ENCODE data around the gene KCNJ8. TPM values are rescaled to one million over a fixed set of nuclear protein-coding genes. Genes with fewer than 3 reads are reported as not detected.
"Not testable (repeated sequence)": the region's sequence is repeated elsewhere in the genome, so short reads cannot be mapped to it uniquely, and the experiment has no call there.

KCNJ8 gene
- not detected in 2 replicates for total RNA-seq

- DNase-seq (ENCODE audit: low read depth, low spot score) = no peak
Observed at GRCh38 chr12:21774358-21775132, at the start of gene KCNJ8. KCNJ8 (minus strand) TSS chr12:21774706; CDS start chr12:21773616, 1,090 bp downstream.

DNA sequence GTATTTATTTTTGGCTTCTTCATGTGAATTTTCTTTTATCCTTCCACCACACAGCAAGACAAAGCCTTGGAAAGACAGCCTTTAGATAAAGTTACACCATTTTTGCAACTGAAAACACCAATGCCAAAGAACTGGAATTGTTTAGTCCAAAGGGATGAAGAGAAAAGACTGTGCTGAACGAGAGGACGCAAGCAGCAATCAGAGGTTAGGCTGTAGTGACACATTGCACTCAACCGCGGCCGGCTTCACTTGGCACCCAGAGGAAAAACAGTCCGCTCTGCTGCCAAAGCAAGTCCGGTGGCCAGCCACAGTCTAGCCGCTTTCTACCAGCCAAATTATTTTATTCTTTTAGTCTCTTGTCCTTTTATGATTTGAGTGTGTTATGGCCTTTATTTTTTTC lies 49.1 kb upstream of the KCNJ8 start:
- no peak for DNase-seq (ENCODE audit: low read depth, low spot score)

DNA sequence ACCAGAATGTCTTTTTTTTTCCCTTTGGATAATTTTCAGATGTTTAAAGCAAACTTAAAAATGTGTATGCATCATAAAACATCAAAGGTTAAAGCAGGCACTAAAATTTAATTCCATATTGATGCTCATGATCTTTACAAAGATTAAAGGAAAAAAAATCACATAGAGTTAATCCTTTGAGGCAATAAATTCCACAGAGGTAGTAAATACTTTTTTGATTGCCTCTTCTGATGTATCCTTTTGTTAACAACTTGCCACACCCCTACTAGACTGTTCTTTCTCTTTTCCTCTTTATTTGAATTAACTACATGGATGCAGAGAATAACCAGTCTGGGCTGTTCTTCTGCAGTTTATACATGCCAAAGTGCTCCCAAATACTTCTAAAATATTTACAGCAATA lies 45.2 kb upstream of the KCNJ8 start:
- DNase-seq (ENCODE audit: low read depth, low spot score) = no peak

DNA sequence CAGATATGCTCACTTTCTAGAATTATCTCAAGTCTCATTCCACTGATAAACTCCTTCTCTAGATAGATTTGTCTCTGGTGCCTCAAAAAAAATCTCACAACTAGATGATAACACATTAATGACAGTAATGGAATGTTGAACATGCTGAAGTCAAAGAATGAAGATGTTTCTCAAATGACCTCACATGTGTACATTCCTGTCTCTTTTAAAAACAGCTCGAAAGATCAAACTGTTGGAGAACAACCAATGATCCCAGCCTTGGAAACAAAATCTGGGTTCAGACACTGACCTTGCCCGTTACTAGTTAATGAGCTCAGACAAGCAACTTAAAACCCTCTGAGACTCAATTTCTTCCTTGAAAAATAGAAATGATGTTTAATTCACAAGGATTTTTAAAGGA lies 44.7 kb upstream of the KCNJ8 start:
- no peak for DNase-seq (ENCODE audit: low read depth, low spot score)

GRCh38 chr12:21818627-21819026 lies 44.1 kb upstream of the KCNJ8 start:
- no peak for DNase-seq (ENCODE audit: low read depth, low spot score)

GRCh38 chr12:21815306-21816062 lies 41.0 kb upstream of the KCNJ8 start:
- no peak for DNase-seq (ENCODE audit: low read depth, low spot score)

DNA sequence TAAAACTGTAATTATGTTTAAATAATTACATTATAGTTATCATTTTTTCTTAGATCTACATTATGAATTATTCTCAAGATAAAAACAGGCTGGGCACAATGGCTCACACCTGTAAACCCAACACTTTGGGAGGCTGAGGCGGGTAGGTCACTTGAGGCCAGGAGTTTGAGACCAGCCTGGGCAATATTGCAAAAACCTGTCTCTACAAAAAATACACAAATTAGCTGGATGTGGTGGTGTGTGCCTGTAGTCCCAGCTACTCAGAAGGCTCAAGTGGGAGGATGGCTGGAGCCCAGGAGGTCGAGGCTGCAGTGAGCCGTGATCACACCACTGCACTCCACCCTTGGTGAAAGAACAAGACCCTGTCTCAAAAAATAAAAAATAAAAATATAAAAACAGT lies 40.3 kb upstream of the KCNJ8 start:
- no peak for DNase-seq (ENCODE audit: low read depth, low spot score)

DNA sequence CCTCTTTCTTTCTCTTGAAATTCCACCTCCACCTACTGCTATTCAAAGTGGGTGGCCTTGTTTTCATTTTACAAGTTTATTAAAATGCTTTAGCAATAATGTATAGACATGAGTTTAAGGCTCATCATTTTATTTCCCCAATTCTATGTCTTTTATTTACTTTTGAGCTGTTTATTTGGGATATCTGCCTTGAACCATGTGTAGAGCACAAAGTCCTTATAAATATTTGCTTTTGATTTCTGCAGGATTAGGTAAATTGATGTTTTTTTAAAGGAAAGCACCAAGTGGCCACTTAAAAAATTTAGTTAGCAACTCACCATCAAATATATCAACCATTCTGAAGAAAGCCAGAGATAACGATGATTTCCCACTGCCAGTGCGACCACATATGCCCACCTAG lies 39.8 kb upstream of the KCNJ8 start:
- DNase-seq (ENCODE audit: low read depth, low spot score) = no peak

DNA sequence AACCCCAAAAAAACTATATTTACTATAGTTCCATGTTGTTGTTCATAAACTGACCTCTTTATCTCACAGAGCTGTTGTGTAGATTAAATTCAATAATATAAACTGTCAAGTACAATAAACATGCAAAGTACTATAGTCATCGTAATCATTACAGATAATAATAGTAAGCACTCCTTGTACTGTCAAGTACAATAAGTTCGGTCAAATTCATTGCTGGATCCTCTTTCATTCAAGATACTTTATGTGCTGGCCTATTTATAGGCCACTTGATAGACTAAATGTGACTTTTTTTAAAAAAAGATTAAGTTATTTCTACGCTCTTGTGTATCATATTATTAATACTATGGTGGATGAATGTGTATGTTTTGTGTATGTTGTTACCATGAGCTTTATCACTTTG lies 39.2 kb upstream of the KCNJ8 start:
- no peak for DNase-seq (ENCODE audit: low read depth, low spot score)

- DNase-seq (ENCODE audit: low read depth, low spot score) = no peak
Observed at GRCh38 chr12:21813125-21813524, 38.6 kb upstream of the KCNJ8 start.

DNA sequence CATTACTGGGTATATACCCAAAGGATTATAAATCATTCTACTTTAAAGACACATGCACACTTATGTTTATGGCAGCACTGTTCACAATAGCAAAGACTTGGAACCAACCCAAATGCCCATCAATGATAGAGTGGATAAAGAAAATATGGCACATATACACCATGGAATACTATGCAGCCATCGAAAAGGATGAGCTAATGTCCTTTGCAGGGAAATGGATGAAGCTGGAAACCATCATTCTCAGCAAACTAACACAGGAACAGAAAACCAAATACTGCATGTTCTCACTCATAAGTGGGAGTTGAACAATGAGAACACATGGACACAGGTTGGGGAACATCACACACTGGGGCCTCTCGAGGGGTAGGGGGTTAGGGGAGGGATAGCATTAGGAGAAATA lies 37.8 kb upstream of the KCNJ8 start:
- not testable (repeated sequence) for DNase-seq (ENCODE audit: low read depth, low spot score)

DNA sequence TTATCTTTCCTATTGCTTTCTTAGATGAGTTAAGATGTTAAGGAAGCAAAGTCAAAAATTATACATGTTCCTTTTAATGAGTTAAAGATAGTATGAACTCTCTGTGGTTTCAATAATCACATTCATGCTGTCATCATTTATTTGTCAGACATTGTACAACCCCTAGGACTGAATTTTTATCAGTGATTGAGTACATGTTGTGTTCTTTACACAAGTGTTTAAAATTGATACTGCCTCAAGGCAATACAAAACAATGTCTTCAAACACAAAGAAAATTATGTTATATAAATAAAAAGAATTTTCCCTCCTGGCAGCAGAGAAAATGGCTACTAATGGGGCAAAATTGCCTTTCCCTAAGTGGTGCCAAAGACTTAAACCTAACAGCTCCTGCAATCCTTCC lies 34.6 kb upstream of the KCNJ8 start:
- DNase-seq (ENCODE audit: low read depth, low spot score) = no peak

- no peak for DNase-seq (ENCODE audit: low read depth, low spot score)
Observed at GRCh38 chr12:21806255-21806654, 31.7 kb upstream of the KCNJ8 start.

- no peak for DNase-seq (ENCODE audit: low read depth, low spot score)
Observed at GRCh38 chr12:21801522-21802288, 27.2 kb upstream of the KCNJ8 start.

GRCh38 chr12:21800011-21800410 lies 25.5 kb upstream of the KCNJ8 start:
- DNase-seq (ENCODE audit: low read depth, low spot score) = no peak

DNA sequence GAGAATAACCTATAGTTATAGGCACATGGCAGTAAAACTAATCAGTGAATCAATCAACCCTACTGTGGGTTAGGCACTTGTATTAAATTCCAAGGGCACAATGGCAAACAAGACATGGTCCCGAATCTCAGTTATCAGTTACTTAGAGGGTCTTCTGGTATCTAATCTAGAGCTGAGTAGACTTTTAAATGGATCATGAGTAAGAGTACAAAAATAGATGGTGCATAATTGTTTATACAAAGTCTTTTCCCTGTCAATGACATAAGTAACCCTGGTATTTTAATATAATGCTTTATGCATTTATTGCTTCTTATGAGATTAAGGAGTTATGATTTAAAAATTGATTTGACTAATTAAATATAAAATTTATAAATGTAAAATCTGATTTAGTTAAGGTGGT lies 23.0 kb upstream of the KCNJ8 start:
- DNase-seq (ENCODE audit: low read depth, low spot score) = no peak

DNA sequence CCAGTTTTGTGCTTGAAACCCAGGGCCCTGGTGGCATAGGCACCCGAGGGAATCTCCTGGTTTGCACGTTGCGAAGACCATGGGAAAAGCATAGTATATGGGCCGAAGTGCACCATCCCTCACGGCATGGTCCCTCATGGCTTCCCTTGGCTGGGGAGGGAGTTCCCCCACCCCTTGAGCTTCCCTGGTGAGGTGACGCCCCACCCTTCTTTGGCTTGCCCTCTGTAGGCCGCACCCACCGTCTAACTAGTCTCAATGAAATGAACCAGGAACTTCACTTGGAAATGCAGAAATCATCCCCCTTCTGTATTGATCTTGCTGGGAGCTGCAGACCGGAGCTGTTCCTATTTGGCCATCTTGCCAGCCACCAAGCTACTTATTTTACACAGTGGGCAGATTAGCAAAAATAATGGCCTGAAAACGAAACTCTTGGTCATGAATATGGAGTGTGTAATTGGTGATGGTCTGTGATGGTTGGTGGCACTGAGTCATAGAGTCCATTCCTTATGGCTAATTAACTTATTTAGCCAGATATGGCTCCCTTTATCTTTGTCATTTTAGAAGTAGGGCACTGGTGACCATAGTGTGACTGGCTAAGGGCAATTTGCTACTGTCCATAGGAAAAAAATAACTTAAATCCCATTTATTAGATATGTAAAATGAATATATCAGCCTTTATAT lies 21.3 kb upstream of the KCNJ8 start:
- DNase-seq (ENCODE audit: low read depth, low spot score) = no peak

DNA sequence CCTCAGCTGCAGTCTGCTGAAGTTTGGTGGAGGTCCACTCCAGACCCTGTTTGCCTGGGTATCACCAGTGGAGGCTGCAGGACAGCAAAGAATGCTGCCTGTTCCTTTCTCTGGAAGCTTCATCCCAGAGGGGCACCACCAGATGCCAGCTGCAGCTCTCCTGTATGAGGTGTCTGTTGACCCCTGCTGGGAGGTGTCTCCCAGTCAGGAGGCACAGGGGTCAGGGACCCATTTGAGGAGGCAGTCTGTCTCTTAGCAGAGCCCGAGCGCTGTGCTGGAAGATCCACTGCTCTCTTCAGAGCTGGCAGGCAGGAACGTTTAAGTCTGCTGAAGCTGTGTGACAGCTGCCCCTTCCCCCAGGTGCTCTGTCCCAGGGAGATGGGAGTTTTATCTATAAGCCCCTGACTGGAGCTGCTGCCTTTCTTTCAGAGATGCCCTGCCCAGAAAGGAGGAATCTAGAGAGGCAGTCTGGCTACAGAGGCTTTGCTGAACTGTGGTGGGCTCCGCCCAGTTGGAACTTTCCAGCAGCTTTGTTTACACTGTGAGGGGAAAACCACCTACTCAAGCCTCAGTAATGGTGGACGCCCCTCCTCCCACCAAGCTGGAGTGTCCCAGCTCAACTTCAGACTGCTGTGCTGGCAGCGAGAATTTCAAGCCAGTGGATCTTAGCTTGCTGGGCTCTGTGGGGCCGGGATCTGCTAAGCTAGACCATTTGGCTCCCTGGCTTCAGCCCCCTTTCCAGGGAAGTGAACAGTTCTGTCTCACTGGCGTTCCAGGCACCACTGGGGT lies 20.5 kb upstream of the KCNJ8 start:
- not testable (repeated sequence) for DNase-seq (ENCODE audit: low read depth, low spot score)

- not testable (repeated sequence) for DNase-seq (ENCODE audit: low read depth, low spot score)
Observed at GRCh38 chr12:21789687-21790086, 15.2 kb upstream of the KCNJ8 start.

DNA sequence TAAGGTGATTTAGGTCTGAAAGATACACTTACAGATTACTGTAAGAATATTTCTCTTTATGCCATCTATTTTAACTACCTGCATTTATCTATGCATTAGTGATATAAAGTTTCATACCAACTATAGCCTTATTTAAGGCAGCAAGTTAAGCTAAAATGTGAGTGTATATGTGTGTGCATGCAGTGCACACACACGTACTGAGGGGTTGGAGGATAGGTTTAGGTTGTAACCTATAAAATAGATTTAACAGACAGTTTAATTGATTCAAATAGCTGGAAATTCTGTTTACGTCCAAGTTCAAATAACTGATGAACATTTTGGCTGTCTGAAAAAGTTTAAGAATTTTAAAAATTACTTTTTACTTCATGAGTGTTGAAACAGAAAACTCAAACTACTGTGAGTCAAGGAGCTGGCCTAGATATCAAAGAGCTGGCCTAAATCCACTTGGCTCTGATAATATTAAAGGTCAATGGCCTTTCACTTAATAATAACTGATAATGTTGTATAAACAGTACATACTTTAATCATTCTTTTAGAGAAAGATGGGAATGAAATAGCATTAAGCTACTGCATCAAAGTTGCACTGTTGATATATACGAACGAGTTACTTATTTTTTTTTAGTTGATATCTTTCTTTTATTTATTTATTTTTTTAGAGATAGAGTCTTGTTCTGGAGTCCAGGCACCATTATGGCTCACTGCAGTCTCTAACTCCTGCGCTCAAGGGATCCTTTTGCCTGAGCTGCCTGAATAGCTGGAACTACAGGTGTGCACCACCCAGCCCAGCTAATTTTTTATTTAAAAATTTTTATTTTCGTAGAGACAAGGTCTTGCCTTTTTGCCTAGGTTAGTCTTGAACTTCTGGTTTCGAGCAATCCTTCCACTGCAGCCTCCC lies 13.8 kb upstream of the KCNJ8 start:
- no peak for DNase-seq (ENCODE audit: low read depth, low spot score)

Measured in pulmonary artery endothelial cell (primary cell).